Activated T-helper 9 cell treated with anti-CD3 and anti-CD28 coated beads, Interleukin-2, amount 50 U/mL, for 16 hours (primary cell): Measurements from ENCODE around the gene RNF10.
"Not testable (repeated sequence)": the region's sequence is repeated elsewhere in the genome, so short reads cannot be mapped to it uniquely, and the experiment has no call there.

Experiments used
- DNase-seq: peaks from one replicate; pipeline ENCODE4 v3.0.0-alpha.2; 2020; ENCODE audit warnings: low read depth

The RNF10 gene

GRCh38 chr12:120580787-120581723, 46.9 kb downstream of the RNF10 start, which contains the start of gene POP5:
Gene POP5 (minus strand): TSS chr12:120581402. CDS start chr12:120581362, 40 bp downstream.
- peak; percentile 86 for DNase-seq

- DNase-seq = no peak
Observed at GRCh38 chr12:120581998-120582397, 47.8 kb downstream of the RNF10 start.

GRCh38 chr12:120583478-120584030, 49.4 kb downstream of the RNF10 start:
- peak; percentile 76 for DNase-seq

GRCh38 chr12:120584343-120585149, 50.4 kb downstream of the RNF10 start:
- DNase-seq = peak; percentile 52

GRCh38 chr12:120586206-120586605, 52.0 kb downstream of the RNF10 start:
- DNase-seq = no peak

- DNase-seq = no peak
Observed at GRCh38 chr12:120586860-120587259, 52.7 kb downstream of the RNF10 start.

- DNase-seq = no peak
Observed at GRCh38 chr12:120588371-120588770, 54.2 kb downstream of the RNF10 start.

- no peak for DNase-seq
Observed at GRCh38 chr12:120588948-120589930, 55.1 kb downstream of the RNF10 start.

GRCh38 chr12:120590741-120591407, 56.7 kb downstream of the RNF10 start:
- no peak for DNase-seq

GRCh38 chr12:120592121-120593049, 58.2 kb downstream of the RNF10 start:
- DNase-seq = no peak

GRCh38 chr12:120596901-120597300, 62.7 kb downstream of the RNF10 start:
- DNase-seq = no peak

GRCh38 chr12:120597861-120598260, 63.7 kb downstream of the RNF10 start:
- no peak for DNase-seq

GRCh38 chr12:120598674-120599463, 64.7 kb downstream of the RNF10 start:
- no peak for DNase-seq

- no peak for DNase-seq
Observed at GRCh38 chr12:120599672-120600552, 65.8 kb downstream of the RNF10 start.

- DNase-seq = not testable (repeated sequence)
Observed at GRCh38 chr12:120602416-120602815, 68.3 kb downstream of the RNF10 start.

GRCh38 chr12:120610560-120610959, 76.4 kb downstream of the RNF10 start:
- DNase-seq = no peak

GRCh38 chr12:120611534-120611933, 77.4 kb downstream of the RNF10 start:
- not testable (repeated sequence) for DNase-seq

- no peak for DNase-seq
Observed at GRCh38 chr12:120614848-120615247, 80.7 kb downstream of the RNF10 start.
